ENCODE results near the gene OGDH. TPM values are rescaled to one million over a fixed set of nuclear protein-coding genes. Genes with fewer than 3 reads are reported as not detected.

Gene OGDH
- total and polyA plus RNA-seq, 2 experiments from 2014 or later, result 13.5 to 76.9 TPM

DNA sequence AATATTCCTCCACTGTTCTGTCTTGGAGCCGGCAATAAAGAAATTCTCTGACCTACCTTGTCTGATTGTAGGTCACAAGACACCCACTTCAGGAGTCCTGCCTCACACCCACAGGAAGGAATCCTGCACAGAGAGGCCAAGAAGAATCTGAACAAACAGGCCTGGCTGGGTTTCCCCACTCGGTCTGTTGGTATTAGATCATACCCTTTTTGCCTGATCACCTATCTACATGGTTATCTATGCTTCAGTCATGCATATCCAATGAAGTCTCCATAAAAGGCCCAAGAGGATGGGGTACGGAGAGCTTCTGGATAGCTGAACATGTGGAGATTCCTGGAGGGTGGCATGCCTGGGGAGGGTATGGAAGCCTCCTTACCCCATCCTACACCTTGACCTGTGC lies 12.3 kb downstream of the OGDH start:
- Histone ChIP-seq H3K27ac (ENCODE audit: low read depth) (no peak overlapping the region), H3K27me3 (ENCODE audit: insufficient read depth) (no peaks in the 10 kb centered on the region), H3K36me3 (ENCODE audit: insufficient read depth) (no peaks in the 10 kb centered on the region), H3K9me2 (ENCODE audit: insufficient read depth) (no peaks in the 10 kb centered on the region), H3K4me2 (no peak overlapping the region), H3K79me2 (replicated peaks; ENCODE audit: insufficient read depth) (peaks cover 99% of the 10 kb centered on the region), H3F3A (replicated peaks; ENCODE audit: low read depth) (no peaks in the 10 kb centered on the region), H4K20me1 (replicated peaks; ENCODE audit: insufficient read depth) (peaks cover 30% of the 10 kb centered on the region), H3K4me1 (ENCODE audit: insufficient read depth) (peaks cover 13% of the 10 kb centered on the region), H2AFZ (no peak overlapping the region), H3K4me3 (no peak overlapping the region)
- ATAC-seq (no peak), DNase-seq (ENCODE audit: low spot score) (no peak)
- Mint-ChIP-seq H3K9me3 (no peaks in the 10 kb centered on the region), H3K4me1 (peaks cover 21% of the 10 kb centered on the region), H3K27me3 (ENCODE audit: insufficient read depth, low read depth, poor library complexity) (peaks cover 7% of the 10 kb centered on the region), H3K27ac (peak overlapping the region; percentile 54; the same call in 1 of the 2 replicates), H3K36me3 (ENCODE audit: low read depth) (no peaks in the 10 kb centered on the region), H3K4me3 (no peak overlapping the region)
- TF ChIP-seq, protein P1, sequence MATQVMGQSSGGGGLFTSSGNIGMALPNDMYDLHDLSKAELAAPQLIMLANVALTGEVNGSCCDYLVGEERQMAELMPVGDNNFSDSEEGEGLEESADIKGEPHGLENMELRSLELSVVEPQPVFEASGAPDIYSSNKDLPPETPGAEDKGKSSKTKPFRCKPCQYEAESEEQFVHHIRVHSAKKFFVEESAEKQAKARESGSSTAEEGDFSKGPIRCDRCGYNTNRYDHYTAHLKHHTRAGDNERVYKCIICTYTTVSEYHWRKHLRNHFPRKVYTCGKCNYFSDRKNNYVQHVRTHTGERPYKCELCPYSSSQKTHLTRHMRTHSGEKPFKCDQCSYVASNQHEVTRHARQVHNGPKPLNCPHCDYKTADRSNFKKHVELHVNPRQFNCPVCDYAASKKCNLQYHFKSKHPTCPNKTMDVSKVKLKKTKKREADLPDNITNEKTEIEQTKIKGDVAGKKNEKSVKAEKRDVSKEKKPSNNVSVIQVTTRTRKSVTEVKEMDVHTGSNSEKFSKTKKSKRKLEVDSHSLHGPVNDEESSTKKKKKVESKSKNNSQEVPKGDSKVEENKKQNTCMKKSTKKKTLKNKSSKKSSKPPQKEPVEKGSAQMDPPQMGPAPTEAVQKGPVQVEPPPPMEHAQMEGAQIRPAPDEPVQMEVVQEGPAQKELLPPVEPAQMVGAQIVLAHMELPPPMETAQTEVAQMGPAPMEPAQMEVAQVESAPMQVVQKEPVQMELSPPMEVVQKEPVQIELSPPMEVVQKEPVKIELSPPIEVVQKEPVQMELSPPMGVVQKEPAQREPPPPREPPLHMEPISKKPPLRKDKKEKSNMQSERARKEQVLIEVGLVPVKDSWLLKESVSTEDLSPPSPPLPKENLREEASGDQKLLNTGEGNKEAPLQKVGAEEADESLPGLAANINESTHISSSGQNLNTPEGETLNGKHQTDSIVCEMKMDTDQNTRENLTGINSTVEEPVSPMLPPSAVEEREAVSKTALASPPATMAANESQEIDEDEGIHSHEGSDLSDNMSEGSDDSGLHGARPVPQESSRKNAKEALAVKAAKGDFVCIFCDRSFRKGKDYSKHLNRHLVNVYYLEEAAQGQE (IDR thresholded peaks at IDR 0.05; ENCODE audit: unreplicated experiment), result no peak

DNA sequence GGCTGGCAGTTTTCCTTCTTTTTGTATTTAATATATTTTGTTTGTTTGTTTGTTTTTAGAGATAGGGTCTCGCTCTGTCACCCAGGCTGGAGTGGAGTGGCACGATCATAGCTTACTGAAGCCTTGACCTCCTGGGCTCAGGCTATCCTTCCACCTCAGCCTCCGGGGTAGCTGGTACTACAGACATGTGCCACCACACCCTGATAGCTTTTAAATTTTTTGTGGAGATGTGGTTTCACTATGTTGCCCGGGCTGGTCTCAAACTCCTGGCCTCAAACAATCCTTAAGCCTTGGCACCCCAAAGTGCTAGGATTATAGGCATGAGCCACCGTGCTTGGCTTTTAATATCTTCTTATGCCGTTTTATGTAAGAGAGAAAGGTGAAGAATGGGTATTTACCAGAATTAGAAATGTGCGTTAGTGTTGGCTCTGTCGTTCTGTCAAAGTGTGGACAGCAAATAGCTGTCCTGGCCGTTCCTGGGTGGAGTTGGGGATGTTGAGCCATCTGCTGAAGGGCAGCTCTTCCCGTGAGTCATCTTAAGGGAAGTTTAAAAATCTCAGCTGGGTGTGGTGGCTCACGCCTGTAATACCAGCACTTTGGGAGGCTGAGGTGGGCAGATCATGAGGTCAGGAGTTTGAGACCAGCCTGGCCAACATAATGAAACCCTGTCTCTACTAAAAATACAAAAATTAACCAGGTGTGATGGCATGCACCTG lies 14.8 kb downstream of the OGDH start:
- ATAC-seq (no peak), DNase-seq (ENCODE audit: low spot score) (no peak)
- Histone ChIP-seq H3F3A (replicated peaks; ENCODE audit: low read depth) (no peaks in the 10 kb centered on the region), H3K4me2 (no peak overlapping the region), H3K27me3 (ENCODE audit: insufficient read depth) (no peaks in the 10 kb centered on the region), H3K36me3 (ENCODE audit: insufficient read depth) (no peaks in the 10 kb centered on the region), H3K79me2 (replicated peaks; ENCODE audit: insufficient read depth) (peaks cover 90% of the 10 kb centered on the region), H3K4me3 (no peak overlapping the region), H3K4me1 (ENCODE audit: insufficient read depth) (peaks cover 4% of the 10 kb centered on the region; the same call in 1 of the 2 replicates), H4K20me1 (replicated peaks; ENCODE audit: insufficient read depth) (peaks cover 30% of the 10 kb centered on the region), H2AFZ (no peak overlapping the region), H3K9me2 (ENCODE audit: insufficient read depth) (no peaks in the 10 kb centered on the region), H3K27ac (ENCODE audit: low read depth) (no peak overlapping the region)
- Mint-ChIP-seq H3K4me3 (no peak overlapping the region), H3K36me3 (ENCODE audit: low read depth) (peaks cover 9% of the 10 kb centered on the region), H3K27ac (no peak overlapping the region), H3K4me1 (peaks cover 12% of the 10 kb centered on the region), H3K27me3 (ENCODE audit: insufficient read depth, low read depth, poor library complexity) (peaks cover 8% of the 10 kb centered on the region), H3K9me3 (no peaks in the 10 kb centered on the region)
- TF ChIP-seq EZH2phosphoT487 (IDR thresholded peaks at IDR 0.05; ENCODE audit: unreplicated experiment), result no peak
- TF ChIP-seq, protein P1 (IDR thresholded peaks at IDR 0.05; ENCODE audit: unreplicated experiment), result no peak
- no peak for TF ChIP-seq STAT1 (IDR thresholded peaks at IDR 0.05; ENCODE audit: unreplicated experiment)
- no peak for TF ChIP-seq EZH2 (IDR thresholded peaks at IDR 0.05; ENCODE audit: low read depth, unreplicated experiment)
- TF ChIP-seq, protein P2, sequence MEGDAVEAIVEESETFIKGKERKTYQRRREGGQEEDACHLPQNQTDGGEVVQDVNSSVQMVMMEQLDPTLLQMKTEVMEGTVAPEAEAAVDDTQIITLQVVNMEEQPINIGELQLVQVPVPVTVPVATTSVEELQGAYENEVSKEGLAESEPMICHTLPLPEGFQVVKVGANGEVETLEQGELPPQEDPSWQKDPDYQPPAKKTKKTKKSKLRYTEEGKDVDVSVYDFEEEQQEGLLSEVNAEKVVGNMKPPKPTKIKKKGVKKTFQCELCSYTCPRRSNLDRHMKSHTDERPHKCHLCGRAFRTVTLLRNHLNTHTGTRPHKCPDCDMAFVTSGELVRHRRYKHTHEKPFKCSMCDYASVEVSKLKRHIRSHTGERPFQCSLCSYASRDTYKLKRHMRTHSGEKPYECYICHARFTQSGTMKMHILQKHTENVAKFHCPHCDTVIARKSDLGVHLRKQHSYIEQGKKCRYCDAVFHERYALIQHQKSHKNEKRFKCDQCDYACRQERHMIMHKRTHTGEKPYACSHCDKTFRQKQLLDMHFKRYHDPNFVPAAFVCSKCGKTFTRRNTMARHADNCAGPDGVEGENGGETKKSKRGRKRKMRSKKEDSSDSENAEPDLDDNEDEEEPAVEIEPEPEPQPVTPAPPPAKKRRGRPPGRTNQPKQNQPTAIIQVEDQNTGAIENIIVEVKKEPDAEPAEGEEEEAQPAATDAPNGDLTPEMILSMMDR (conservative IDR thresholded peaks at IDR 0.05; ENCODE audit: low read depth in 2 of 2), result no peak
- TF ChIP-seq ZNF114 (CRISPR knock-in tag; IDR thresholded peaks at IDR 0.05), result no peak
- no peak for TF ChIP-seq CREB1 (CRISPR knock-in tag; IDR thresholded peaks at IDR 0.05; ENCODE audit: low read depth)
- no peak for TF ChIP-seq NANOG (IDR thresholded peaks at IDR 0.05; ENCODE audit: borderline replicate concordance)
- TF ChIP-seq, protein P3, sequence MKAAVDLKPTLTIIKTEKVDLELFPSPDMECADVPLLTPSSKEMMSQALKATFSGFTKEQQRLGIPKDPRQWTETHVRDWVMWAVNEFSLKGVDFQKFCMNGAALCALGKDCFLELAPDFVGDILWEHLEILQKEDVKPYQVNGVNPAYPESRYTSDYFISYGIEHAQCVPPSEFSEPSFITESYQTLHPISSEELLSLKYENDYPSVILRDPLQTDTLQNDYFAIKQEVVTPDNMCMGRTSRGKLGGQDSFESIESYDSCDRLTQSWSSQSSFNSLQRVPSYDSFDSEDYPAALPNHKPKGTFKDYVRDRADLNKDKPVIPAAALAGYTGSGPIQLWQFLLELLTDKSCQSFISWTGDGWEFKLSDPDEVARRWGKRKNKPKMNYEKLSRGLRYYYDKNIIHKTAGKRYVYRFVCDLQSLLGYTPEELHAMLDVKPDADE (IDR thresholded peaks at IDR 0.05), result no peak
- TF ChIP-seq POLR2AphosphoS5 (IDR thresholded peaks at IDR 0.05; ENCODE audit: low read depth), result no peak
- TF ChIP-seq JUNB (IDR thresholded peaks at IDR 0.05; ENCODE audit: unreplicated experiment), result no peak
- TF ChIP-seq ZNF331 (CRISPR knock-in tag; IDR thresholded peaks at IDR 0.05; ENCODE audit: low read depth), result no peak

All from GM23338 (cell line).